ENCODE data around the gene JAZF1. TPM values are rescaled to one million over a fixed set of nuclear protein-coding genes. Genes with fewer than 3 reads are reported as not detected.

JAZF1 gene
- total RNA-seq, 1 experiment from 2014 or later, result 0.90 TPM

DNA sequence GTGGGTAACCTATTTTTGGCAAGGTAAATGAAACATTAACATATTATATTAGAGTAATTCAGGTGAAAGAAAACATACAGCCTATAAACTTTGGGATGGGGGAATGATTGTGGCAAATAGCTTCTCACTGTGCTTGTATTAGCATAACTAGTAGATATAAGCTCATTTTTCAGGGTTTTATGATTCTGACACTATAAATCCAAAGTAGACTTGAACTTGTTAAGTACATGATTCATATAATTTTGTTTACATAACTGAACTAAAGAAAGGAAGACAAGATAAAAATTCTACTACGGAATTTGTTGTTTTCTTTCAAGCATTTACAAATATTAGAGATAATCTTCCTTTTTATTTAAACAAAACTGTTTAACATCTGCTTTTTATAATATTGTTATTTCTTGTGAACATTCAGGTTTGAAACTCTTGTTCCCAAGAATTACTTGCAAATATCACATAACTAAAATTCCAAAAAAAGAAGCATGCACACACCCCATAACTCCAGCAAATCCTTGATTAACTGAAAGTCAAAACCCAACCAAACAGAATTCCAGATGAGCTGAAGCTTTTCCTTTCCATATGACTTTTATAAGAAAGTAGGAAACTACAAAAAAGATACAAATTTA lies 142.3 kb downstream of the JAZF1 start:
- DNase-seq, result no peak
- Histone ChIP-seq H4K20me1 (ENCODE audit: insufficient read depth) (no peaks in the 10 kb centered on the region), H3K4me1 (replicated peaks; ENCODE audit: insufficient read depth) (peaks cover 74% of the 10 kb centered on the region), H3K4me3 (no peak overlapping the region), H3F3A (ENCODE audit: insufficient read depth, low read depth) (peaks cover 38% of the 10 kb centered on the region), H2AFZ (no peak overlapping the region), H3K27ac (peak overlapping the region; percentile 85), H3K36me3 (ENCODE audit: low read depth) (no peaks in the 10 kb centered on the region), H3K9me3 (ENCODE audit: insufficient read depth, low read depth) (no peaks in the 10 kb centered on the region; the same call in 1 of the 2 replicates), H3K27me3 (ENCODE audit: insufficient read depth, low read depth) (no peaks in the 10 kb centered on the region), H3K9me2 (ENCODE audit: insufficient read depth) (no peaks in the 10 kb centered on the region), H3K79me2 (ENCODE audit: low read depth) (no peaks in the 10 kb centered on the region), H3K4me2 (peak overlapping the region; percentile 74)
- intact Hi-C loops (cut with micrococcal nuclease; ENCODE audit: unreplicated experiment), result loop anchor here (2.0 kb wide), 1 partner anchor 397 kb away; no protein-coding TSS in a partner anchor
- ChIA-PET CTCF (interaction anchor here (0.6 to 3.2 kb wide), 3 partner anchors 24 to 262 kb away, joined by 3 to 14 read pairs (median 5); no protein-coding TSS in a partner anchor), POLR2A (ENCODE audit: unreplicated experiment) (interaction anchor here (0.5 to 0.7 kb wide), 2 partner anchors 24 to 395 kb away, joined by 6 read pairs; no protein-coding TSS in a partner anchor)
- BruUV-seq (replicated peaks), result no TSS peak
- TF ChIP-seq, protein P1, sequence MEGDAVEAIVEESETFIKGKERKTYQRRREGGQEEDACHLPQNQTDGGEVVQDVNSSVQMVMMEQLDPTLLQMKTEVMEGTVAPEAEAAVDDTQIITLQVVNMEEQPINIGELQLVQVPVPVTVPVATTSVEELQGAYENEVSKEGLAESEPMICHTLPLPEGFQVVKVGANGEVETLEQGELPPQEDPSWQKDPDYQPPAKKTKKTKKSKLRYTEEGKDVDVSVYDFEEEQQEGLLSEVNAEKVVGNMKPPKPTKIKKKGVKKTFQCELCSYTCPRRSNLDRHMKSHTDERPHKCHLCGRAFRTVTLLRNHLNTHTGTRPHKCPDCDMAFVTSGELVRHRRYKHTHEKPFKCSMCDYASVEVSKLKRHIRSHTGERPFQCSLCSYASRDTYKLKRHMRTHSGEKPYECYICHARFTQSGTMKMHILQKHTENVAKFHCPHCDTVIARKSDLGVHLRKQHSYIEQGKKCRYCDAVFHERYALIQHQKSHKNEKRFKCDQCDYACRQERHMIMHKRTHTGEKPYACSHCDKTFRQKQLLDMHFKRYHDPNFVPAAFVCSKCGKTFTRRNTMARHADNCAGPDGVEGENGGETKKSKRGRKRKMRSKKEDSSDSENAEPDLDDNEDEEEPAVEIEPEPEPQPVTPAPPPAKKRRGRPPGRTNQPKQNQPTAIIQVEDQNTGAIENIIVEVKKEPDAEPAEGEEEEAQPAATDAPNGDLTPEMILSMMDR (conservative IDR thresholded peaks at IDR 0.05), result no peak
- TF ChIP-seq EZH2 (IDR thresholded peaks at IDR 0.05; ENCODE audit: low read depth), result no peak

DNA sequence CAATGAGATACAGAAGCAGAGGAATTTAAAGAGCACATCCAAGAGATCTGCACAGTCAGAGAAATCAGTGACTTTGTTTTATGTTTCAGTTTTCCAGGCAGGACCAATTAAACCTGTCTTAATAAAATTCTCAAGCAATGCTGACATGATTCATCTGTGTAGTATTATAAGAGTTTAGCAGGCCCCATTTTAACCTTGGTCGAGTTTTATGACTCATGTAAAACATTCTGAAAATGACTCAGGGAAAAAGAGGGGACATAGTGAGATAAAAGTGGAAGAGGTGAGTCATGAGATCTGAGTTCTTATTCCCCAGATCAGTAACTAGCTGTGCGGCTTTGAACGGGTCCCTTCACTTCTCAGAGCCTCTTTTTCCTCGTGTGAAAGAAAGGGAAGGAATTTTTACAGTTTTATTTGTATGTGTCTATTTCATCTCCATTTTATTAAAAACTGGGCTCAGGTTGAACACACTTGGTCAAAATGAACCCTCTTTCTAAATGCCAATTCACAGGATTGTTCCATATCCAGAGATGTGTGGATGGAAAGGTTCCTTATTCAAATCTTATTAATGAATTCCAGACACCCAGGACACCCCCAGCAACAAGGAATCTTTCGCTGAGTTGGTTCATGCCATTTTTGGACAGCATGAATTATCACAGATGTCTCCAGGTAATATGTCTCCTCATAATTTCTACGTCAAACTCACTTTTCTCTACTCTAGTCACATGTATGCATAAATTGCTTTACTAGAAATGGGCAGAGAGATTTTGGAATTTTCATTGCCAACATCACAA lies 143.2 kb downstream of the JAZF1 start:
- Histone ChIP-seq H3K79me2 (ENCODE audit: low read depth) (no peaks in the 10 kb centered on the region), H2AFZ (peak overlapping the region; percentile 53), H3K27ac (peak overlapping the region; percentile 85), H3K9me3 (ENCODE audit: insufficient read depth, low read depth) (no peaks in the 10 kb centered on the region; the same call in 1 of the 2 replicates), H3K36me3 (ENCODE audit: low read depth) (no peaks in the 10 kb centered on the region), H4K20me1 (ENCODE audit: insufficient read depth) (no peaks in the 10 kb centered on the region), H3K27me3 (ENCODE audit: insufficient read depth, low read depth) (no peaks in the 10 kb centered on the region), H3K9me2 (ENCODE audit: insufficient read depth) (no peaks in the 10 kb centered on the region), H3F3A (ENCODE audit: insufficient read depth, low read depth) (peaks cover 38% of the 10 kb centered on the region), H3K4me3 (peak overlapping the region; percentile 22; the same call in 1 of the 2 replicates), H3K4me2 (peak overlapping the region; percentile 74), H3K4me1 (replicated peaks; ENCODE audit: insufficient read depth) (peaks cover 73% of the 10 kb centered on the region)
- POLR2A ChIA-PET (ENCODE audit: unreplicated experiment), result interaction anchor here (0.5 kb wide), 1 partner anchor 360 kb away, joined by 14 read pairs; no protein-coding TSS in a partner anchor
- intact Hi-C loops (cut with micrococcal nuclease; ENCODE audit: unreplicated experiment), result loop anchor here (1.0 to 2.0 kb wide), 2 partner anchors 297 to 397 kb away; partner anchors contain the start of gene TAX1BP1
- no peak for TF ChIP-seq EZH2 (IDR thresholded peaks at IDR 0.05; ENCODE audit: low read depth)
- peak; percentile 43 to 100 for DNase-seq
- CTCF ChIA-PET, result interaction anchor here (3.2 kb wide), 1 partner anchor 24 kb away, joined by 14 read pairs; no protein-coding TSS in a partner anchor
- BruUV-seq (replicated peaks), result TSS peak; percentile 91

DNA sequence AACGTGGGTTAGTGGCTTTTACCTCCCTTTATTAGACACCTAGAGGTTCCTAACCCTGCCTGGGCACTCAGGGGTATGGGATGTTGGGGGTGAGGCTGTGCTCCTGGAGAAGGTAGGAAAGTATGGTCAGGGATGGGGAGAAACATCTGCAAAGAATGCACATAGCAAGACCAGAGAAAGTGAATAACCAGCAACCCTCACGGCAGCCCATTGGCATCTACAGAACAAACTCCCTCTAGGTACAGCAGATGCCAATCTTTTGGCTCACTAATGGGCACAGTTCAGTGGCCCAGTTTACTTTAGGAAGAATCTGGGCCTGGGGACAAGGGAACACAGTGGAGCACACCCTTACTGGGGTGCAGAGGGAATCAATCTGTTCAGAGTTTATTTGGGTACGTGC lies 143.9 kb downstream of the JAZF1 start:
- peak overlapping the region; percentile 22; the same call in 1 of the 2 replicates for H3K4me3 ChIP-seq
- no peaks in the 10 kb centered on the region for H3K79me2 ChIP-seq (ENCODE audit: low read depth)
- H3K4me1 ChIP-seq (replicated peaks; ENCODE audit: insufficient read depth), result peaks cover 66% of the 10 kb centered on the region
- peaks cover 38% of the 10 kb centered on the region for H3F3A ChIP-seq (ENCODE audit: insufficient read depth, low read depth)
- H3K9me3 ChIP-seq (ENCODE audit: insufficient read depth, low read depth), result no peaks in the 10 kb centered on the region; the same call in 1 of the 2 replicates
- H3K27me3 ChIP-seq (ENCODE audit: insufficient read depth, low read depth), result no peaks in the 10 kb centered on the region
- no peaks in the 10 kb centered on the region for H4K20me1 ChIP-seq (ENCODE audit: insufficient read depth)
- intact Hi-C loops (cut with micrococcal nuclease; ENCODE audit: unreplicated experiment), result loop anchor here (1.0 kb wide), 1 partner anchor 296 kb away; the partner anchor contains the start of gene TAX1BP1
- no peaks in the 10 kb centered on the region for H3K36me3 ChIP-seq (ENCODE audit: low read depth)
- peak; percentile 24 to 71 for DNase-seq
- ChIA-PET CTCF (interaction anchor here (3.2 kb wide), 1 partner anchor 25 kb away, joined by 14 read pairs; no protein-coding TSS in a partner anchor), POLR2A (ENCODE audit: unreplicated experiment) (interaction anchor here (0.5 kb wide), 1 partner anchor 359 kb away, joined by 14 read pairs; no protein-coding TSS in a partner anchor)
- peak overlapping the region; percentile 53 for H2AFZ ChIP-seq
- H3K9me2 ChIP-seq (ENCODE audit: insufficient read depth), result no peaks in the 10 kb centered on the region
- peak overlapping the region; percentile 74 for H3K4me2 ChIP-seq
- peak overlapping the region; percentile 85 for H3K27ac ChIP-seq
- no peak for TF ChIP-seq EZH2 (IDR thresholded peaks at IDR 0.05; ENCODE audit: low read depth)
- TF ChIP-seq, protein P1 (conservative IDR thresholded peaks at IDR 0.05), result no peak
- BruUV-seq (replicated peaks), result TSS peak; percentile 42

Data from PC-9 (cell line).